HPDE6-E6E7 (cell line): ENCODE results near the gene HECW1.
"Not testable (repeated sequence)": the region's sequence is repeated elsewhere in the genome, so short reads cannot be mapped to it uniquely, and the experiment has no call there.

Source experiments
- DNase-seq: peaks from one replicate; pipeline ENCODE4 v3.0.0; 2011; ENCODE audit warnings: missing footprints; ENCODE audit errors: extremely low spot score

HECW1 gene

GRCh38 chr7:43309706-43310022 is 197.2 kb downstream of the HECW1 start:
- DNase-seq = no peak

DNA sequence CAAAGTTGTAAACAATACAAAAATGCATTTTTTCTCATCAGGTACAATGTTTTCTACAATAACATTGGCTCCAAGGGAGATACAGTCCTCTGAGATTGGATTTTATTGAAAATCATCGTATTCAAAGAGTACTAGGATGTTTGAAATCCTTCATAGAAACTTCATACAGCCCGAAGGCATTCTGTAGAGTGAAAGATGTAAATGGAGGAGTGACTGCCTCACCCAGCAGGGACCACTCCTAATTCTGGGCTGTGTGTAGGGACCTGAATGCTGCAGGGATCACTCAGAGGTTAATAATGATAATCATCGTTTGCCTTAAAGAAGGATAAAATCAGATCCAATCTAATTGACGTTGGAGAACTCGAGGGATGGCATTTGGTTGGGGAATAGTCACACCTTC is 198.6 kb downstream of the HECW1 start:
- no peak for DNase-seq

- no peak for DNase-seq
Observed at GRCh38 chr7:43311694-43312093, 199.2 kb downstream of the HECW1 start.

GRCh38 chr7:43313628-43314378 is 201.4 kb downstream of the HECW1 start:
- no peak for DNase-seq

DNA sequence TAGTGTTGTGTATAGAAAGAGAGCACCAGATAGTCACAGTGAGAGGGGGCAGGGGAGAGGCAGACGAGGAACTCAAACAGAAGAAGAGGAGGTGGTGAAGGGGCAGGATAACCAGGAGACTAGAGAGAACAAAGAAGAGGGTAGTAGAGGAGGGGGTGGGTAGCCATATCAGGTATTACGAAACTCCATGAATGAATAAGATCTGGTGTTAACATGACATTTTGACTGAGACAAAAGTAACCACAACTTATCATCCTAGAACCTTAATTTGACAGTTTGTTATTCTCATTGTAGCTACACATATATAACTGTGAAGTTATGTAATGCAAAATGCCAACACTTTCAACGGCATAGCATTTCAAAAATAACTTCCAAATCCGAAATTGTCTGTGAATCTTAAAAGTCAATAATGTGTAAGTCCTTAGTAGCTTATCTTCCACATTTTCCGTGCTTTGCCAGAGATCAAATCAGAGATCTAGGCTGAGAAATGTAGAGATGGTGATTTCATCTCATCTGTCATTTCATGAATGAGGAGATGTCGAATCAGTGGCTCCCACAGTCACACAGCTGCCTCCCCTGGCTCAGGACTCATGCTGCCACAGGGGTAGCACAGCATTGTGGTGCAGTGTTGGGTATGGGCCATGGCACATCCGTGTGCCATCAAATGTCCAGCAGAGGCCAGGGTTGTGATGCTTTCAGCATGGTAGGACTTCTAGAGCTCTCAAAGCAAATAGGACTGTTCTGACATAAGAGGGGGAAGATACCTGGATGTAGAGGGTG is 202.1 kb downstream of the HECW1 start:
- DNase-seq = no peak

DNA sequence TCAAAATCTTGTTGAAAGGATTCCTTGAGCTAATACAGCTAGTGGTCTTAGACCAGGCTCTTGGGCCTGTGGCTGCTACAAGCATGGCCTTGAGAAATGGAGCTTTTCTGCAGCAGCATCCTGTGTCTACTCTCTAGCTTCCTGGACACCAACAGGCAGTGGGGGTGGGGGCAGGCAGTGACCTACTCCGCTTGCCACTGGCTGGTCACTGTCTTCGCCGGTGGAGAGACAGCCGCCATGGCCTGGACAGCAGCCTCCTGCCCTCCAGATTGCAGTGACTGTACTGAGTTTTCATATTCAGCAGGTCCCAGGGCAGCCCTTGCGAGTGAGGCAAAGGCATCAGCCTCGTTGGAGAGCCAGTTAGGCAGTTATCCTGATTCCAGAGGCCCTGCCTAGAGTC is 204.6 kb downstream of the HECW1 start:
- DNase-seq = no peak

GRCh38 chr7:43318188-43318770 is 205.8 kb downstream of the HECW1 start:
- DNase-seq = no peak

DNA sequence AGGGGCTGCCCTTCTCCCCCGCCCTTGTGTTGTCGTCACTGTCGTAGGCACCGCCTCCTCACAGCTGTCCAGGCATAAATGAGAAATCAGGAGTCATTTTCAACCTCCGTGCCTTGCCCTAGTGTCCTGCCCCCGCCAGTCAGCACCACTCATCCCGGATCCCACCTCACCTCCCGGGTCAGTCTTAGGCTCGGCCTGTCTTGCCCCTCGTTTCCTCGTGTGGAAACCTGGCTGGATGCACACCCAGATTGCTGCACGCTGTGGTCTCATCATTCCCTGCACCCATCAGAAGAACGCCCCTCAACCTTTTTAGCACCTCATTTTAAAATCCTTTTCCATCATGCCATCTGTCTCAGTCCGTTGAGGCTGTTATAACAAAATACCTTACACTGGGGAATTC is 213.1 kb downstream of the HECW1 start:
- DNase-seq = no peak

- DNase-seq = no peak
Observed at GRCh38 chr7:43328336-43328735, 215.9 kb downstream of the HECW1 start.

- DNase-seq = no peak
Observed at GRCh38 chr7:43328785-43329380, 216.4 kb downstream of the HECW1 start.

GRCh38 chr7:43332193-43332796 is 219.8 kb downstream of the HECW1 start:
- DNase-seq = no peak

GRCh38 chr7:43337191-43337590 is 224.7 kb downstream of the HECW1 start:
- no peak for DNase-seq

- DNase-seq = no peak
Observed at GRCh38 chr7:43337811-43338210, 225.4 kb downstream of the HECW1 start.

DNA sequence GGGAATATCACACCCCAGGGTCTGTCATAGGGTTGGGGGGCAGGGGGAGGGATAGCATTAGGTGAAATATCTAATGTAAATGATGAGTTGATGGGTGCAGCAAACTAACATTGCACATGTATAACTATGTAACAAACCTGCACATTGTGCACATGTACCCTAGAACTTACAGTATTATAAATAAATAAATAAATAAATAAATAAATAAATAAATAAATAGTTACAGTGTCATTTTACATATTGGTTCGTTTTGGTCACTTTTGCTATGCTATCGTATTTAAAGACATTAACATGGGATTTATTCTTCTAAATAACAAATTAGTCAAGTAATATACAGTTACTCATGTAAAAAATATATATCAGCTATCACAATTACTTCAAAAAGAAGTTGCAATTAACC is 228.7 kb downstream of the HECW1 start:
- no peak for DNase-seq

GRCh38 chr7:43343417-43343816 is 231.0 kb downstream of the HECW1 start:
- DNase-seq = not testable (repeated sequence)

- not testable (repeated sequence) for DNase-seq
Observed at GRCh38 chr7:43345696-43346095, 233.2 kb downstream of the HECW1 start.

DNA sequence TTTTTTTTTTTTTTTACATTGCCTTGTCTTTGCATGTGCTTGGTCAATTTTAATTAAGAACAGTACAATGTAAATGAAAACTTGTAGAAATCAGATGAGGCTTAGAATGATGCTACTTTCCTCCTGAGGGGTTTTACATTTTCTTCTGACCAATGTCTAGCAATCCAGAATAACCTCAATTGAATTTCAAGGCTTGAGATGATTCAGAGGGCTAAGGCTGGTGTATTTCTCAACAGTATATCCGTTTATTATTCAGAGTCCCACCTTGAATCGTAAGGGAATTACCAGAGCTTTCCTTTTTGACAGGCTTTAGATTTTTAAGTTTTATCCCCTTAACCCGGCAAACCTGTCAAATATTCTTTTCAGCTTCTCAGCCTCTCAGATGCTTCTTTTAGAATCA is 239.2 kb downstream of the HECW1 start:
- DNase-seq = no peak

- DNase-seq = no peak
Observed at GRCh38 chr7:43353902-43354301, 241.5 kb downstream of the HECW1 start.

- no peak for DNase-seq
Observed at GRCh38 chr7:43362652-43363034, 250.2 kb downstream of the HECW1 start.

GRCh38 chr7:43363035-43363791 is 250.8 kb downstream of the HECW1 start:
- DNase-seq = no peak

DNA sequence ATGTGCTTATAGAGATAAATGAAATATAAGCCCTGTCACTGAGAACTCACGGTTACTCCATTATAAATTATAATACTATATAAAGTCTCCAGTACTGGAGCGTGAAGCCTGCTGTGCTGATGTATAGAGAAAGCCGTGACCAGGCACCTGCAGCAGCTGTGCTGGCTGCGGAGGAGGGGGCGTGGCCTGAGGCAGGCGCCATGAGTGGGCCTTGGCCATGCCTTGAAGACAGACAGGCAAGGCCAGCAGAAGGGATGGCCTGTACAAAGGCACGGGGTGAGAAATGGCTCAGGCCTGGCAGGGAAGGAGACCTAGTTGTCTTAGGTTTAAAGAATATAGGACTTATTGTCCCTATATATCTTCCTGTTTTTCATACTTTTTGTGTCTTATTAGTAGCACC is 251.9 kb downstream of the HECW1 start:
- no peak for DNase-seq
